NCI-H2227 (cell line): ENCODE measurements around the gene IFITM1.
A peak's percentile ranks its signal among the peaks of the same experiment; 100 is the strongest.
"Not testable (repeated sequence)": the region's sequence is repeated elsewhere in the genome, so short reads cannot be mapped to it uniquely, and the experiment has no call there.

ENCODE experiments used
- DNase-seq: peaks from one replicate; lab custom pipeline; 2025; ENCODE audit not compliant: unreplicated experiment; lab: John Stamatoyannopoulos, UW

IFITM1 gene

GRCh38 chr11:325796-326591, 12.2 kb downstream of the IFITM1 start:
- no peak for DNase-seq

DNA sequence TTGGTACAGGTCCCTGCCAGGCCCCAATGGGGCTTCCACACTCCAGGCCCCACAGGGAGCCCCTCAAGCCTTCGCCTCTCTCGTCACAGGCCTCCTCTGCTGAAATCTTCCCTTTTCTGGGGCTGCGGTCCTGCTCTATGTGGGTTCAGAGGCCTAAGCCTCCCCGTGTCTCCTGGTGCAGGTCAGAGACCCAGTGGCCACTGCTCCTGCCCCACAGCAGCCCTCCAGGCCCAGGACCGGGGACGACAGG, 12.7 kb downstream of the IFITM1 start:
- no peak for DNase-seq

GRCh38 chr11:326842-327580, 13.2 kb downstream of the IFITM1 start:
- no peak for DNase-seq

- no peak for DNase-seq
These were observed 13.7 kb downstream of the IFITM1 start for GRCh38 chr11:327581-327923.

- DNase-seq = no peak
These were observed 14.2 kb downstream of the IFITM1 start for GRCh38 chr11:328012-328411.

DNA sequence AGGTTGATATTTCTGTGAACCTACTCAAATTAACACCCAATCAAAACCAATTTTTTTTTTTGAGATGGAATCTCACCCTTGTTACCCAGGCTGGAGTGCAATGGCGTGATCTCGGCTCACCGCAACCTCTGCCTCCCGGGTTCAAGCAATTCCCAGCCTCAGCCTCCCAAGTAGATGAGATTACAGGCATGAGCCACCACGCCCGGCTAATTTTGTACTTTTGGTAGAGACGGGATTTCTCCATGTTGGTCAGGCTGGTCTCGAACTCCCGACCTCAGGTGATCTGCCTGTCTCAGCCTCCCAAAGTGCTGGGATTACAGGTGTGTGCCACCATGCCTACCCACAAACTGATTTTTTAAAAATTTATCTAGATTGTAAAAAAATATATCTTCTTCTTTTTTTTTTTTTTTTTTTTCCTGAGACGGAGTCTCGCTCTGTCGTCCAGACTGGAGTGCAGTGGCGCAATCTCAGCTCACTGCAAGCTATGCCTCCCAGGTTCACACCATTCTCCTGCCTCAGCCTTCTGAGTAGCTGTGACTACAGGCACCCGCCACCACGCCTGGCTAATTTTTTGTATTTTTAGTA, 14.8 kb downstream of the IFITM1 start:
- DNase-seq = not testable (repeated sequence)

DNA sequence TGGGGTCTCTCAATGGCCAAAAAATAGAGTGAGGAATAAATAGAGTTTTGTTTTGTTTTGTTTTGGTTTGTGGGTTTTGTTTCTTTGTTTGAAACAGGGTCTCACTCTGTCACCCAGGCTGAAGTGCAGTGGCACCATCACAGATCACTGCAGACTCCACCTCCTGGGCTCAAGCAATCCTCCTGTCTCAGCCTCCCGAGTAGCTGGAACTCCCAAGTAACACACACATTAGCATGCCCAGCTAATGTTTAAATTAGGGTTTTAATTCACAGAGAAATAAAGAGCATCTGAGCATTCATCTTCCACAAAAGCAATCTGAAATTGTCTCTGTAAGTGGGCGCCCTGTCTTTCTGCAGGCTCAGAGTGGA, 16.0 kb downstream of the IFITM1 start:
- DNase-seq = no peak

GRCh38 chr11:330307-330693, 16.5 kb downstream of the IFITM1 start:
- no peak for DNase-seq

GRCh38 chr11:330694-331357, 17.0 kb downstream of the IFITM1 start:
- no peak for DNase-seq

- DNase-seq = no peak
These were observed 17.7 kb downstream of the IFITM1 start for GRCh38 chr11:331358-332060.

DNA sequence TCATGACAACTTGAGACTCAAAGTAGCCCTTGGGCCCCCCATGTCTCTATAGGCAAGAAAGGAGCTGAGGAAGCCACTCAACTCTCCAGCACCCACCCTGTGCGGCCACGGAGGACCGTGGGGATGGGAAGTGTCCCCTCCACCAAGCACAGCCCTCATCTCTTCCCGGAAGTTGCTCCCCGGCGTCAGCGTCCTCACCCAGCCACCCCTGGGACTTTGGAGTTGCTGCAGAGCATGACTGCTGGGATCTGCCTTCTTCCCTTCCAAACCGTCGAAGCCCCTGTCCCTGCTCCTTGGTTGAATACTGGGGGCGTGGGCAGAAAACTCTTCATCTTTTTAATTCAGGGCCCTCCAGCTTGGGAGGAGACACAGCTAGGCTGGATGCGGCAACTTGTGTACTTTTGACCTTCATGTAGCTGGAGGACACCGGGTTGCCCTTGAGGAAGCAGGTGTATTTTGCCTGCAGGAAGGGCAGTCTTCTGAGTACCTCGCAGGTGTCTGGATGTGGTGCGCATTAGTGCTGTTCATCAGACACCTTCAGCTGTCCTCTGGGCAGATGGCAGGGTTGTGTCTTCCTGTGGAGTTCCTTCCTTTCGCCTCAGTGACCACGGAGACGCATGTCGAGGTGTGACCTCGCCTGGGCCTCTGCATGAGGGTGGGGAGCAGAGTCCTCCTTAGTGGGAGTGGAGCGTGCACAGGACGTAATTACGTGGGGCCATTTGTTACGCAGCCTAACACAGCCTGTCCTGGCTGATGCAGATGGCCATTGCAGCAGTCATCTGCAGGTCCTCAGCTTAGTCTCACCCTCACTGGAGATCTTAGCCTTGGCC, 19.0 kb downstream of the IFITM1 start:
- DNase-seq = no peak

DNA sequence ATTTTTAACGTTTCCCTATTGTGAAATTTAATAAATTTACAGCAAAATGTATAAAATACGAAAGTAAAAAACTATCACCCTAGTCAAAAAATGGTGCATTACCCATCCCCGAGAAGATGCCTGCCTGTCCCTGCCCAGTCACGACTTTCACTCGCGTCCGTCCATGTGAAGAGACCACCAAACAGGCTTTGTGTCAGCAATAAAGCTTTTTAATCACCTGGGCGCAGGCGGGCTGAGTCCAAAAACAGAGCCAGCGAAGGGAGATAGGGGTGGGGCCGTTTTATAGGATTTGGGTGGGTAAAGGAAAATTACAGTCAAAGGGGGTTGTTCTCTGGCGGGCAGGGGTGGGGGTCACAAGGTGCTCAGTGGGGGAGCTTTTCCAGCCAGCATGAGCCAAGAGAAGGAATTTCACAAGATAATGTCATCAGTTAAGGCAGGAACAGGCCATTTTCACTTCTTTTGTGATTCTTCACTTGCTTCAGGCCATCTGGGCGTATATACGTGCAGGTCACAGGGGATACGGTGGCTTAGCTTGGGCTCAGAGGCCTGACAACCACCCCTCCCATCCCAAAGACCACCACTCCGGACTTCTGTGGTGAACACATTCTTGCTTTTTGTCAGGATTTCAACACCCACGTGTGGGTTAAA, 19.9 kb downstream of the IFITM1 start:
- not testable (repeated sequence) for DNase-seq

DNA sequence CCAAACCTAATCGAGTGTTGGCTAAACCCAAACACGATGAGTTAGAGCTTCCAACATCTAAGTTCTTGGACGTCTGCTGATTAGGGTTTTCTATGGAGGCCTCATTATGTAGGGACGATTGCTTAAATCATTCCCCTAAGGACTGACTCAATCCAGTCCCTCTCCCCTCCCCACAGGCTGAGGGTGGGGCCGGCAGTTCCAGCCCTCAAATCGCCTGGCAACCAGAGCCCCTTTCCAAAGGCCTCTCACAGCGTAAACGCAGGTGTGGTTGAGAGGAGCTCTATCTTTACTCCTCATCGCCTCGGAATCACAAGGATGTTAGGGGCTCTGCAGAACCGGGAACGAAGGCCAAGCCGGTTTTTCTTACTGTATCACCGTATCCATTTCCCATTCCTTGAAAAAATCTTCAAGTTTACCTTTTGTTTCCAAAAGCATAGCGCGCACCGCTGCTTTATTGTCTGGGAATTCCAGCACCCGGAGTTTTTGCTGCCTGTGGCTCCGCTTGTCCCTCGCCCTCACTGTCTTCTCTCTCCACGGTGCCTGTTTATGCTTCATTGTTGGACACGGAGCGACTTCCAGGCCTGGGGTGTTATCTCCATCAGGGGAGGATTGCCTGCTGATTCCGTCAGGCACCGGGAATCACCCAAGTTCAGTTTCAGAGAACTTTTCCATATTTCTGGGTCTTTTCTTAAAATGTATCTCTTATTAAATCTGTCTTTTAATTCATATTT, 20.6 kb downstream of the IFITM1 start:
- DNase-seq = peak; percentile 49

DNA sequence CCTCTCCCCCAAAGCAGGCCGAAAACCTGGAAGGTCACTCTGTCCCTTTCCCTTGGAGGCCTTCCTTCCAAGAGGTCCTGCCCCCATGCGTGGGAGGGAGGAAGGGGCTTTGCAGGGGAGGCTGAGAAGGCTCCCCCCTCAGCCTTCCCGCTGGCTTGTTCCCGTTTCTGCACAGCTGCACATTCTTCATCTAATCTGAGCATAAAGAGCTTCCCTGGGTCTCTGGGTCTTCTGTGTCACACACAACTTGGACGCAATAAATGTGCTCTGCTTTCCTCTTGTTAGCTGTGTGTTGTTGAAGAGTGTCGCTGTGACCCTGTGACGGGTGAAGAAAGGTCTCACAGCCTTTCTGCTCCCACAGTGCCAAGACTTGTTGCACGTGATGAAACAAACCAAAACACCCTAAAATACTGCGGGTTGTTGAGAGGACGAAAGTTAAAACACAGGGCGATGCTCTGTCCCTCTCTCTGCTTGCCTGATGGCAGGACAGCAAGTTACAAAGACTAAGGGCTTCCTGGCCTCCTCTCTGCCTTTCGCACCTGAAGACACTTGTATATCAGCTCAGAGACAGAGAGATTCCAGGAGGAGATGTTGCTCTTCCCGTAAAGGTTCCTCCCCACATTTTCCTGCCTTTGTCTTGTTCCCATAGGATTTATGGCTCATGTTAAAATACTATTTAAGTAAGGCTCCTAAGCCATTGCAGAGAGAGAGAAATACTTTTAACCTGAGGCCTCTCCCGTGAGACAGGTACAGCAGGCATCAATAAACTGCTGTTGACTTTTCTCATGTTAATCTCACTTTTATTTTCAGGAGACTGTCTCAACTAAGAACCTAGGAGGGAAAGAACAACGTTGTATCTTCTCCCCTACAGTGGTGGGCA, 22.2 kb downstream of the IFITM1 start:
- DNase-seq = no peak

GRCh38 chr11:336659-337198, 22.9 kb downstream of the IFITM1 start:
- no peak for DNase-seq

DNA sequence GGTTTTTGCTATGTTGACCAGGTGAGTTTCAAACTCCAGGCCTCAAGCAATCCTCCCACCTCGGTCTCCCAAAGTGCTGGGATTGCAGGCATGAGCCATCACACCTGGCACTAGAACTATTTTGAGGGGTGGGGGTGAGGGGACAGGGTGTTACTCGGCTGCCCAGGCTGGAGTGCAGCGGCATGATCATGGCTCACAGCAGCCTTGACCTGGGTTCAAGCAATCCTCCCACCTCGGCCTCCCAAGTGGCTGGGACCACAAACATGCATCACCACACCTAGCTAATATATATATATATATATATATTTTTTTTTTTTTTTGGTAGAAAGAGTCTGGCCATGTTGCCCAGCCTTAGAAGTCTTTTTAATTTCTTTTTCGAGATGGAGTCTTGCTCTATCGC, 23.9 kb downstream of the IFITM1 start:
- no peak for DNase-seq

DNA sequence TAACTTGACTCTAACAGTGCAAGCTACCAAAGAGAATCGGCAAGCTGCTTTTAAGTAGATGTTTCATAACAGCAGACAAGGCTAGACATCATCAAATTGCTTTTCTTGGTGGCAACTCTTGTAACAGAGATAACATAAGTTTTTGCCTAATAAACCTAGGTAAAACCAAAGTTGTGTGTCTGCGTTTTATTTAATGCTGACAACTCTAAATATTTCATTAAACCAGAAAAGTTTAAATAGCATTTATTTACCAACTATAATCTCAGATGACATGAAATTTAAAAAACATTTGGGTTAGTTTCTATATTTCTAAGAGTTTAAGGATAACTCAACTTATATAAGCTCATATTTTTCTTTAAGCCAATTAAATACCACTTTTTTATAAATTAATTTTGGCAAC, 26.1 kb downstream of the IFITM1 start:
- DNase-seq = no peak
